ENCODE data around the gene TMEM26.

TMEM26 gene

DNA sequence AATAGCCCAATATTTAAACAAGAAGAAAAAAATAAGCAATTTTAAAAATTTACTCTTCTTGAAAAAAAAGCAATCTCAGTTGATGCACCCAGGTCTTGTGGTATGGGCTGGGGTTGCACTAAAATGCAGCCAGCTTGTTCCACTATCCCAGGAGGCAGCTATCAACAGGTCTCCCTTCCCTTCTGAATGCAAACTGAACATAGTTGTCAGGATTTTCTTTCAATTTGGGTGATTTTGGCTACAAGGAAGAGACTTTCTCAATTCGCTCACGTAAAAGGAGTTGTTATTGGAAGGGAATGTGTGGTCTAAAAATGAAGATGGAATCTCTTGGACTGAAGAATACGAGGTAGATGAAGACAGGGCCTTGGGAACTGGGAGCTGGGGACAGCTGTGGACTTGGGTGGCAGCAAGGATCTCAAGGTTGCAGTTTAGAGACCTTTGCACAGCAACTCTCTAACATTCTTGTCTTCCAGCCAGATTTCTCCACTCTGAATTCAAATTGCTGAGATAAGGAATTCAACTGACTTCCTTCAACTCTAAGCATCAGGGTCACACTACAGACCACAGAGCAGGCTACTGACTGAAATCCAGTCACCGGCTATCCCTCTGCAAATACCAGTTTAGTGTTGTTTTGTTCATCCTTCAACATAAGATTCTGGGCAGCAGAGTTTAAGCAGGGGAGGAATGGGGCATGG lies 3.1 kb upstream of the TMEM26 start:
- Histone ChIP-seq H3K4me3 (ENCODE audit: low read depth in 1 of 2, low read length in 2 of 2) (no peak overlapping the region), H3K27me3 (ENCODE audit: low read depth, low read length) (peaks cover 11% of the 10 kb centered on the region), H3K36me3 (ENCODE audit: control insufficient read depth in 1 of 2, insufficient read depth in 2 of 2, low read length in 2 of 2) (no peaks in the 10 kb centered on the region), H3K27ac (ENCODE audit: low read length) (no peak overlapping the region), H3K9me3 (ENCODE audit: control insufficient read depth in 1 of 2, low read length in 2 of 2) (no peaks in the 10 kb centered on the region), H3K4me1 (ENCODE audit: control insufficient read depth in 1 of 2, insufficient read depth in 2 of 2, low read length in 2 of 2) (peaks cover 0 to 20% of the 10 kb centered on the region in 2 donors)

GRCh38 chr10:61455656-61456055 lies 2.5 kb upstream of the TMEM26 start:
- Histone ChIP-seq H3K36me3 (ENCODE audit: control insufficient read depth in 1 of 2, insufficient read depth in 2 of 2, low read length in 2 of 2) (no peaks in the 10 kb centered on the region), H3K9me3 (ENCODE audit: control insufficient read depth in 1 of 2, low read length in 2 of 2) (no peaks in the 10 kb centered on the region), H3K27me3 (ENCODE audit: low read depth, low read length) (peaks cover 11% of the 10 kb centered on the region), H3K4me3 (ENCODE audit: low read depth in 1 of 2, low read length in 2 of 2) (no peak overlapping the region), H3K4me1 (ENCODE audit: control insufficient read depth in 1 of 2, insufficient read depth in 2 of 2, low read length in 2 of 2) (peaks cover 0 to 20% of the 10 kb centered on the region in 2 donors), H3K27ac (ENCODE audit: low read length) (no peak overlapping the region)

- H3K9me3 ChIP-seq (ENCODE audit: control insufficient read depth in 1 of 2, low read length in 2 of 2), result no peaks in the 10 kb centered on the region
- H3K27ac ChIP-seq (ENCODE audit: low read length), result no peak overlapping the region
- H3K4me1 ChIP-seq (ENCODE audit: control insufficient read depth in 1 of 2, insufficient read depth in 2 of 2, low read length in 2 of 2), result peaks cover 0 to 20% of the 10 kb centered on the region in 2 donors
- H3K36me3 ChIP-seq (ENCODE audit: control insufficient read depth in 1 of 2, insufficient read depth in 2 of 2, low read length in 2 of 2), result no peaks in the 10 kb centered on the region
- no peak overlapping the region for H3K4me3 ChIP-seq (ENCODE audit: low read depth in 1 of 2, low read length in 2 of 2)
- peaks cover 11% of the 10 kb centered on the region for H3K27me3 ChIP-seq (ENCODE audit: low read depth, low read length)
These were observed 1.4 kb upstream of the TMEM26 start for GRCh38 chr10:61454541-61454940.

DNA sequence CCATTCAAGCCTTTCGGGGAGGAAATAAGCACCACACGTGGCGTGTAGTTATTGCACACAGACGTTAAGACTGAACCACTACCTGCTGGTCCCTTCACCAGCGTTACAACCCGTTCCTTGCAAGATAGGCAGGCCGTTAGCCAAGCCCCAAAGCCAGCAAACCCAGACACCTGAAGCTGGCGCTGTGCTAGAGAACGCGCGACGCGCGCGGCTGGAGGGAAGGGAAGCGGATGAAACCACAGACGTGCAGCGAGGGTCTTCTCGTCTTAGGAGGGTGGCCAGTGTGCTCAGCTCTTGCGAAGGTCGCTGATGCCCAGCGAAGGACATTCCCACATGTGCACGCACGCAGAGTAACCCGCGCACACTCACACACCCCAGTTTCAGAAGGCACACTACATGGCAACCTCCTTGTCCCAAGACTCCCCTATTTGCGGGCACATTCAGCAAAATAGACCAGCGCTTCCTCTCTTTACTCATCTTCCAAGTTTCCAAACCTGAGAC lies 980 bp downstream of the TMEM26 start:
- H3K9me3 ChIP-seq (ENCODE audit: control insufficient read depth in 1 of 2, low read length in 2 of 2), result no peaks in the 10 kb centered on the region
- H3K4me3 ChIP-seq (ENCODE audit: low read depth in 1 of 2, low read length in 2 of 2), result peak overlapping the region; percentile 70 to 73
- peak overlapping the region; percentile 5 for H3K27ac ChIP-seq (ENCODE audit: low read length)
- no peaks in the 10 kb centered on the region for H3K36me3 ChIP-seq (ENCODE audit: control insufficient read depth in 1 of 2, insufficient read depth in 2 of 2, low read length in 2 of 2)
- H3K27me3 ChIP-seq (ENCODE audit: low read depth, low read length), result peaks cover 11% of the 10 kb centered on the region
- peaks cover 0 to 20% of the 10 kb centered on the region in 2 donors for H3K4me1 ChIP-seq (ENCODE audit: control insufficient read depth in 1 of 2, insufficient read depth in 2 of 2, low read length in 2 of 2)

DNA sequence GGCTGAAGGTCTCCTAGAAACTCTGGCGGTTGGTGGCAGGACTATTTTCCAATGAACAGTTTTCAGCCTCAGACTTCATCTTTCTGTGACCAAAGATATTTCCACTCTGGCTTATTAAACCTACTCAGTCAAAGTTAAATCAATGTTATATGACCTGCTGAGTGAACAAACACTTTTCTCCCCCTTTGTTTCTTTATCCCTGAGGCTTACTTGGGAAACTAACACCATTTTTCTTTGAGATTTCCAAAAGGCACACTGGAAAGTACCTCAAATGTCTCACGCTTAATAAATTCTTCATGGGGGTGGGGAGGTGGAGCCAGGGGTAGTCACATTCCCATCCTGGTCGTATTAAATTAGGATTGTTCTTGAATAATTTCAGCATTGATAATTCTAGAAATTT lies 1.8 kb downstream of the TMEM26 start:
- Histone ChIP-seq H3K36me3 (ENCODE audit: control insufficient read depth in 1 of 2, insufficient read depth in 2 of 2, low read length in 2 of 2) (no peaks in the 10 kb centered on the region), H3K27me3 (ENCODE audit: low read depth, low read length) (peaks cover 11% of the 10 kb centered on the region), H3K27ac (ENCODE audit: low read length) (no peak overlapping the region), H3K4me1 (ENCODE audit: control insufficient read depth in 1 of 2, insufficient read depth in 2 of 2, low read length in 2 of 2) (peaks cover 0 to 20% of the 10 kb centered on the region in 2 donors), H3K9me3 (ENCODE audit: control insufficient read depth in 1 of 2, low read length in 2 of 2) (no peaks in the 10 kb centered on the region), H3K4me3 (ENCODE audit: low read depth in 1 of 2, low read length in 2 of 2) (no peak overlapping the region)

DNA sequence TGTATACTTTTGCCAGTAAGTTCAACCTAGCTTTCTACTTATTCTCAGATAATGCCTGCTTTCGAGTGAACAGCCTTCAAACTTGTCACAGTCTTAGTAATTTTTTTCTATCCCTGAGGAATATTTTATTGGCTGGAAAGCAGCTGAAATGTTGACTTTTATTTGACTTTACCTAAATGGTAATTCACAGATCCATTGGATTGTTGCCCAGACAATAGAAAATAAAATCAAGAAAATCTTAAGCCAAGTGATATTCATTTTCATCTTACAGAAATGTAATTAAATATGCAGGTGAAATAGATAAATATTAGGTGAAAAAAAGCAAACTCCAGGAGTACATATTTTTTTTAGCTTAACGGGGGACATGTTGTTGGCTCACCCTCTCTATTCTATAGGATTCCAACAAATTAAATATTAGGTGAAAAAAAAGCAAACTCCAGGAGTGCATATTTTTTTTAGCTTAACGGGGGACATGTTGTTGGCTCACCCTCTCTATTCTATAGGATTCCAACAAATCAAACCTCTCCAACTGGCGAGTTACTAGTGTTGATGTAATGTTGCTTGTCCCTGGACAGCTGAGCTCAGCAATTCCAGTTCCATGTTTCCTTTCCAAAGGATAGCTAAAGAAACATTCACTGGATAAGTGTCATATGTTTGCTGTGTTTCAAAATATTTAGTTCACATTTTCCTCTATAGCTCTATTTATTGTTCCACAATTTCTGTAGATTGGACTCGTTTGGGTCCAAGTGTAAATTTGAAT lies 4.2 kb downstream of the TMEM26 start:
- Histone ChIP-seq H3K27me3 (ENCODE audit: low read depth, low read length) (peaks cover 11% of the 10 kb centered on the region), H3K36me3 (ENCODE audit: control insufficient read depth in 1 of 2, insufficient read depth in 2 of 2, low read length in 2 of 2) (no peaks in the 10 kb centered on the region), H3K4me1 (ENCODE audit: control insufficient read depth in 1 of 2, insufficient read depth in 2 of 2, low read length in 2 of 2) (peaks cover 0 to 20% of the 10 kb centered on the region in 2 donors), H3K27ac (ENCODE audit: low read length) (no peak overlapping the region), H3K9me3 (ENCODE audit: control insufficient read depth in 1 of 2, low read length in 2 of 2) (no peaks in the 10 kb centered on the region), H3K4me3 (ENCODE audit: low read depth in 1 of 2, low read length in 2 of 2) (no peak overlapping the region)

GRCh38 chr10:61448091-61448490 lies 5.1 kb downstream of the TMEM26 start:
- H3K27me3 ChIP-seq (ENCODE audit: low read depth, low read length), result peaks cover 11% of the 10 kb centered on the region
- H3K27ac ChIP-seq (ENCODE audit: low read length), result no peak overlapping the region
- no peaks in the 10 kb centered on the region for H3K36me3 ChIP-seq (ENCODE audit: control insufficient read depth in 1 of 2, insufficient read depth in 2 of 2, low read length in 2 of 2)
- H3K4me3 ChIP-seq (ENCODE audit: low read depth in 1 of 2, low read length in 2 of 2), result no peak overlapping the region
- H3K9me3 ChIP-seq (ENCODE audit: control insufficient read depth in 1 of 2, low read length in 2 of 2), result no peaks in the 10 kb centered on the region
- peaks cover 0 to 12% of the 10 kb centered on the region in 2 donors for H3K4me1 ChIP-seq (ENCODE audit: control insufficient read depth in 1 of 2, insufficient read depth in 2 of 2, low read length in 2 of 2)

GRCh38 chr10:61439058-61439609 lies 14.0 kb downstream of the TMEM26 start:
- H3K9me3 ChIP-seq (ENCODE audit: control insufficient read depth in 1 of 2, low read length in 2 of 2), result no peaks in the 10 kb centered on the region
- H3K27me3 ChIP-seq (ENCODE audit: low read depth, low read length), result no peaks in the 10 kb centered on the region
- H3K4me1 ChIP-seq (ENCODE audit: control insufficient read depth in 1 of 2, insufficient read depth in 2 of 2, low read length in 2 of 2), result no peaks in the 10 kb centered on the region
- H3K36me3 ChIP-seq (ENCODE audit: control insufficient read depth in 1 of 2, insufficient read depth in 2 of 2, low read length in 2 of 2), result no peaks in the 10 kb centered on the region
- H3K27ac ChIP-seq (ENCODE audit: low read length), result no peak overlapping the region
- H3K4me3 ChIP-seq (ENCODE audit: low read depth in 1 of 2, low read length in 2 of 2), result no peak overlapping the region

GRCh38 chr10:61438141-61438988 lies 14.8 kb downstream of the TMEM26 start:
- Histone ChIP-seq H3K27ac (ENCODE audit: low read length) (no peak overlapping the region), H3K4me3 (ENCODE audit: low read depth in 1 of 2, low read length in 2 of 2) (no peak overlapping the region), H3K4me1 (ENCODE audit: control insufficient read depth in 1 of 2, insufficient read depth in 2 of 2, low read length in 2 of 2) (no peaks in the 10 kb centered on the region), H3K9me3 (ENCODE audit: control insufficient read depth in 1 of 2, low read length in 2 of 2) (no peaks in the 10 kb centered on the region), H3K36me3 (ENCODE audit: control insufficient read depth in 1 of 2, insufficient read depth in 2 of 2, low read length in 2 of 2) (no peaks in the 10 kb centered on the region), H3K27me3 (ENCODE audit: low read depth, low read length) (no peaks in the 10 kb centered on the region)

- H3K9me3 ChIP-seq (ENCODE audit: control insufficient read depth in 1 of 2, low read length in 2 of 2), result peaks cover 0 to 29% of the 10 kb centered on the region in 2 donors
- no peak overlapping the region for H3K27ac ChIP-seq (ENCODE audit: low read length)
- H3K27me3 ChIP-seq (ENCODE audit: low read depth, low read length), result no peaks in the 10 kb centered on the region
- peaks cover 0 to 8% of the 10 kb centered on the region in 2 donors for H3K36me3 ChIP-seq (ENCODE audit: control insufficient read depth in 1 of 2, insufficient read depth in 2 of 2, low read length in 2 of 2)
- H3K4me1 ChIP-seq (ENCODE audit: control insufficient read depth in 1 of 2, insufficient read depth in 2 of 2, low read length in 2 of 2), result no peaks in the 10 kb centered on the region
- H3K4me3 ChIP-seq (ENCODE audit: low read depth in 1 of 2, low read length in 2 of 2), result peak overlapping the region in 1 of 2 donors; percentile 20
These were observed 30.0 kb downstream of the TMEM26 start for GRCh38 chr10:61423178-61423577.

- no peaks in the 10 kb centered on the region for H3K27me3 ChIP-seq (ENCODE audit: low read depth, low read length)
- H3K27ac ChIP-seq (ENCODE audit: low read length), result no peak overlapping the region
- peaks cover 0 to 8% of the 10 kb centered on the region in 2 donors for H3K36me3 ChIP-seq (ENCODE audit: control insufficient read depth in 1 of 2, insufficient read depth in 2 of 2, low read length in 2 of 2)
- no peak overlapping the region for H3K4me3 ChIP-seq (ENCODE audit: low read depth in 1 of 2, low read length in 2 of 2)
- H3K9me3 ChIP-seq (ENCODE audit: control insufficient read depth in 1 of 2, low read length in 2 of 2), result peaks cover 0 to 12% of the 10 kb centered on the region in 2 donors
- H3K4me1 ChIP-seq (ENCODE audit: control insufficient read depth in 1 of 2, insufficient read depth in 2 of 2, low read length in 2 of 2), result no peaks in the 10 kb centered on the region
These were observed 35.5 kb downstream of the TMEM26 start for GRCh38 chr10:61417661-61418060.

Data from muscle layer of duodenum (tissue), 2 donors.